ENCODE results near the gene CCR6. TPM values are rescaled to one million over a fixed set of nuclear protein-coding genes. Genes with fewer than 3 reads are reported as not detected.

The CCR6 gene
- total RNA-seq, 1 donor from 2014 or later: not detected

DNA sequence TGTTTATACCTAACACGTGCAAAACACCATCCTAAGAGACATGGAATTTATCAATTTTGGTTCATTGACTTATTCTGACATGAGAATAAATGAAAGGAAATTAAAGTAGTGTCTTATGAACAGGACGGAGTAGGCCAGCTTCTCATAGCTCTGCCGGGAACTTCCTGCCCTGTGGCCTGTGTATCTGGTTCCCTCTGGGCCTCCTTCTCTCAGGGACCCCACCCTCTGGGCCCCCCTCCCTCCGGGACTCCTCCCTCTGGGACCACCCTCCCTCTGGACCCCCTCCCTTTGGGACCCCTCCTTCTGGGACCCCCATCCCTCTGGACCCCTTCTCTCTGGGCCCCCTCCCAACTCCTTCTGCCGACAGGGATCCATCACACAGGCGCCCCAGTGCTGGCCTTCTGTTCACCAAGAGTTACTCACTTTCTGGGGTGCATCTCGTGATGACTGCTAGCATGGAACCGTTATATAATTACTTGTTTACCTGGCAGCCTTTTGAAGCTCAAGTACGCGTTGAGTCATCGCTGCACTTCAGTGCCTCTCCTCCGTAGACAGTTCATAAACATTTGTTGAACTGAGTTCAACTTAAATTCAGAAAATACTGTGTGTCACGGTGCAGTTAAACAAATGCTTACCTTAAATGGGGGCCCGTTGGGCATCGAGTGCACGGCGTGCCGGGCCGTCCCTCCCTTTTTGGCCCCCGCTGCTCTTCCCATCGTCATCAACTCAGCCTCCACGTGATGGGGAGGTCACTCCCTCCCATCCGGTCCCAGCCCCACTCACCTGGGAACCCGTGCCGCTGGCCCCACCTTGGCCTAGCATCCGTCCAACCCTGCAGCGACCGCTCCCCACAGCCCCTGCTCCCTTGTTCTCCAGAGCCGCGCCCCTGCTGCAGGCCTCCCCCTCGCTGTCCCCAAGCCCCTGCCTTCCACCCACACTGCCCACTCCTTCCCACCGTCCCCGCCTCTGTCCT lies 8.1 kb downstream of the CCR6 start:
- Mint-ChIP-seq H3K4me3 (ENCODE audit: unreplicated experiment) (no peak overlapping the region), H3K9me3 (ENCODE audit: unreplicated experiment) (no peaks in the 10 kb centered on the region), H3K36me3 (ENCODE audit: low read depth, unreplicated experiment) (no peaks in the 10 kb centered on the region), H3K27ac (ENCODE audit: unreplicated experiment) (no peak overlapping the region), H3K4me1 (ENCODE audit: unreplicated experiment) (peaks cover 4% of the 10 kb centered on the region), H3K27me3 (ENCODE audit: unreplicated experiment) (no peaks in the 10 kb centered on the region)
- no peak for DNase-seq (ENCODE audit: low spot score)
- TF ChIP-seq, protein P1, sequence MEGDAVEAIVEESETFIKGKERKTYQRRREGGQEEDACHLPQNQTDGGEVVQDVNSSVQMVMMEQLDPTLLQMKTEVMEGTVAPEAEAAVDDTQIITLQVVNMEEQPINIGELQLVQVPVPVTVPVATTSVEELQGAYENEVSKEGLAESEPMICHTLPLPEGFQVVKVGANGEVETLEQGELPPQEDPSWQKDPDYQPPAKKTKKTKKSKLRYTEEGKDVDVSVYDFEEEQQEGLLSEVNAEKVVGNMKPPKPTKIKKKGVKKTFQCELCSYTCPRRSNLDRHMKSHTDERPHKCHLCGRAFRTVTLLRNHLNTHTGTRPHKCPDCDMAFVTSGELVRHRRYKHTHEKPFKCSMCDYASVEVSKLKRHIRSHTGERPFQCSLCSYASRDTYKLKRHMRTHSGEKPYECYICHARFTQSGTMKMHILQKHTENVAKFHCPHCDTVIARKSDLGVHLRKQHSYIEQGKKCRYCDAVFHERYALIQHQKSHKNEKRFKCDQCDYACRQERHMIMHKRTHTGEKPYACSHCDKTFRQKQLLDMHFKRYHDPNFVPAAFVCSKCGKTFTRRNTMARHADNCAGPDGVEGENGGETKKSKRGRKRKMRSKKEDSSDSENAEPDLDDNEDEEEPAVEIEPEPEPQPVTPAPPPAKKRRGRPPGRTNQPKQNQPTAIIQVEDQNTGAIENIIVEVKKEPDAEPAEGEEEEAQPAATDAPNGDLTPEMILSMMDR (IDR thresholded peaks at IDR 0.05; ENCODE audit: unreplicated experiment): no peak

DNA sequence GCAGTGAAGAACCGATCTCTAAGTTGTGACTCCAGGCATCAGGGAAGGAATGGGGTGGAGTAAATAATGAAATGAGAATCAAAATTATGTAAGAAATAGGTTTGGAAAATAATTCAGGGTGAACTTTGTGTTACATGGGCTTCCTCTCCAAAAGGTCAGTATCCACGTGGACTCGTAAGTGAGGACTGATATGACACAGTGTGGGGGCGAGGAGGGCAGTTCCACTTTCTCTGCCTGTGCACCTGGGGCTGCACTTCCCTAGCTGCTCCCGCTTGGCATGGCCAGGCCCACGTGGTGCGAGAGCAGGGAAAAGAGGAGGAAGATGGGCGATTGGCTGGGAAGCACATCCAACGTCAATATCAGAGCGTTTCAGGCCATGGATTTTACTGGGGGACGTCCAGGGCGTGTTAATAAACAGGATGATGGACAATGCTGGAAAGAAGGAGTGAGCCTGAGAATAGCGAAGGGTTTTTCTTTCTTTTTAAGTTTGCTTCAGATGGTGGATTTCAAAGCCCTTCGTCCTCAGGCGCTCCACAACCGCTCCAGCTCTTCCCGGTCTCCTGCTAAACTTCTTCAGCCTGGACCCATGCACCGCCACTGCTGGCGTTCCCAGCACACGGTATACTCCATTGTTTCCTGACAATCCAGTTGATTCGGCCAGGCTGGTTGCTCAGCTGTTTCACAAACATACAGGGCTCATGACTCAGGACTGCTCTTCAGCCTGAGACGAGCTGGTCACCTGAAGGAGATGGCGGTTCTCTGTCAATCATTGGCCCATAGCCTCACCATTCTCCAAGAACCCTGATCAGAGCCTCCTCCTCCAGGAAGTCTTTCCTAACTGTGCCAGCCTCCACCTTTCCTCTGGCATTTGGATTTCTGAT lies 11.8 kb downstream of the CCR6 start:
- Mint-ChIP-seq H3K36me3 (ENCODE audit: low read depth, unreplicated experiment) (no peaks in the 10 kb centered on the region), H3K9me3 (ENCODE audit: unreplicated experiment) (no peaks in the 10 kb centered on the region), H3K27ac (ENCODE audit: unreplicated experiment) (no peak overlapping the region), H3K27me3 (ENCODE audit: unreplicated experiment) (no peaks in the 10 kb centered on the region), H3K4me1 (ENCODE audit: unreplicated experiment) (no peaks in the 10 kb centered on the region), H3K4me3 (ENCODE audit: unreplicated experiment) (no peak overlapping the region)
- TF ChIP-seq, protein P1 (IDR thresholded peaks at IDR 0.05; ENCODE audit: unreplicated experiment): no peak
- DNase-seq (ENCODE audit: low spot score): no peak

DNA sequence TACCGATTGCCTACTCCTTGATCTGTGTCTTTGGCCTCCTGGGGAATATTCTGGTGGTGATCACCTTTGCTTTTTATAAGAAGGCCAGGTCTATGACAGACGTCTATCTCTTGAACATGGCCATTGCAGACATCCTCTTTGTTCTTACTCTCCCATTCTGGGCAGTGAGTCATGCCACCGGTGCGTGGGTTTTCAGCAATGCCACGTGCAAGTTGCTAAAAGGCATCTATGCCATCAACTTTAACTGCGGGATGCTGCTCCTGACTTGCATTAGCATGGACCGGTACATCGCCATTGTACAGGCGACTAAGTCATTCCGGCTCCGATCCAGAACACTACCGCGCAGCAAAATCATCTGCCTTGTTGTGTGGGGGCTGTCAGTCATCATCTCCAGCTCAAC lies 13.5 kb downstream of the CCR6 start:
- TF ChIP-seq, protein P1 (IDR thresholded peaks at IDR 0.05; ENCODE audit: unreplicated experiment): no peak
- H3K9me3 Mint-ChIP-seq (ENCODE audit: unreplicated experiment): no peaks in the 10 kb centered on the region
- H3K4me3 Mint-ChIP-seq (ENCODE audit: unreplicated experiment): no peak overlapping the region
- H3K27me3 Mint-ChIP-seq (ENCODE audit: unreplicated experiment): no peaks in the 10 kb centered on the region
- H3K4me1 Mint-ChIP-seq (ENCODE audit: unreplicated experiment): no peaks in the 10 kb centered on the region
- DNase-seq (ENCODE audit: low spot score): no peak
- H3K36me3 Mint-ChIP-seq (ENCODE audit: low read depth, unreplicated experiment): no peaks in the 10 kb centered on the region
- H3K27ac Mint-ChIP-seq (ENCODE audit: unreplicated experiment): no peak overlapping the region

DNA sequence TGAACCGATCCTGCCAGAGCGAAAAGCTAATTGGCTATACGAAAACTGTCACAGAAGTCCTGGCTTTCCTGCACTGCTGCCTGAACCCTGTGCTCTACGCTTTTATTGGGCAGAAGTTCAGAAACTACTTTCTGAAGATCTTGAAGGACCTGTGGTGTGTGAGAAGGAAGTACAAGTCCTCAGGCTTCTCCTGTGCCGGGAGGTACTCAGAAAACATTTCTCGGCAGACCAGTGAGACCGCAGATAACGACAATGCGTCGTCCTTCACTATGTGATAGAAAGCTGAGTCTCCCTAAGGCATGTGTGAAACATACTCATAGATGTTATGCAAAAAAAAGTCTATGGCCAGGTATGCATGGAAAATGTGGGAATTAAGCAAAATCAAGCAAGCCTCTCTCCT lies 14.2 kb downstream of the CCR6 start:
- no peaks in the 10 kb centered on the region for H3K9me3 Mint-ChIP-seq (ENCODE audit: unreplicated experiment)
- no peaks in the 10 kb centered on the region for H3K27me3 Mint-ChIP-seq (ENCODE audit: unreplicated experiment)
- no peaks in the 10 kb centered on the region for H3K4me1 Mint-ChIP-seq (ENCODE audit: unreplicated experiment)
- H3K4me3 Mint-ChIP-seq (ENCODE audit: unreplicated experiment): no peak overlapping the region
- H3K27ac Mint-ChIP-seq (ENCODE audit: unreplicated experiment): no peak overlapping the region
- TF ChIP-seq, protein P1 (IDR thresholded peaks at IDR 0.05; ENCODE audit: unreplicated experiment): no peak
- H3K36me3 Mint-ChIP-seq (ENCODE audit: low read depth, unreplicated experiment): no peaks in the 10 kb centered on the region
- DNase-seq (ENCODE audit: low spot score): no peak

Measured in endothelial cell (in vitro differentiated cells).